Neuron (in vitro differentiated cells): ENCODE measurements around the gene SLC47A2.

Experiments used
- H2AFZ ChIP-seq: one replicate; pipeline ENCODE4 v1.6.1; 2013; ENCODE audit warnings: low read depth, mild to moderate bottlenecking, inconsistent platforms, low read length, moderate library complexity
- H3K27me3 ChIP-seq: one replicate; pipeline ENCODE4 v1.6.1; 2013; ENCODE audit warnings: low read length; ENCODE audit not compliant: insufficient read depth
- H3K36me3 ChIP-seq: one replicate; pipeline ENCODE4 v1.6.1; 2013; ENCODE audit warnings: low read length; ENCODE audit not compliant: insufficient read depth
- H3K4me1 ChIP-seq: one replicate; pipeline ENCODE4 v1.6.1; 2013; ENCODE audit warnings: low read length; ENCODE audit not compliant: insufficient read depth
- H3K4me3 ChIP-seq: 2 replicates; pipeline ENCODE4 v1.5.1; 2013; ENCODE audit warnings: mild to moderate bottlenecking, low read length, moderate library complexity
- H3K9me3 ChIP-seq: one replicate; pipeline ENCODE4 v1.6.1; 2013; ENCODE audit warnings: low read length

The SLC47A2 gene

DNA sequence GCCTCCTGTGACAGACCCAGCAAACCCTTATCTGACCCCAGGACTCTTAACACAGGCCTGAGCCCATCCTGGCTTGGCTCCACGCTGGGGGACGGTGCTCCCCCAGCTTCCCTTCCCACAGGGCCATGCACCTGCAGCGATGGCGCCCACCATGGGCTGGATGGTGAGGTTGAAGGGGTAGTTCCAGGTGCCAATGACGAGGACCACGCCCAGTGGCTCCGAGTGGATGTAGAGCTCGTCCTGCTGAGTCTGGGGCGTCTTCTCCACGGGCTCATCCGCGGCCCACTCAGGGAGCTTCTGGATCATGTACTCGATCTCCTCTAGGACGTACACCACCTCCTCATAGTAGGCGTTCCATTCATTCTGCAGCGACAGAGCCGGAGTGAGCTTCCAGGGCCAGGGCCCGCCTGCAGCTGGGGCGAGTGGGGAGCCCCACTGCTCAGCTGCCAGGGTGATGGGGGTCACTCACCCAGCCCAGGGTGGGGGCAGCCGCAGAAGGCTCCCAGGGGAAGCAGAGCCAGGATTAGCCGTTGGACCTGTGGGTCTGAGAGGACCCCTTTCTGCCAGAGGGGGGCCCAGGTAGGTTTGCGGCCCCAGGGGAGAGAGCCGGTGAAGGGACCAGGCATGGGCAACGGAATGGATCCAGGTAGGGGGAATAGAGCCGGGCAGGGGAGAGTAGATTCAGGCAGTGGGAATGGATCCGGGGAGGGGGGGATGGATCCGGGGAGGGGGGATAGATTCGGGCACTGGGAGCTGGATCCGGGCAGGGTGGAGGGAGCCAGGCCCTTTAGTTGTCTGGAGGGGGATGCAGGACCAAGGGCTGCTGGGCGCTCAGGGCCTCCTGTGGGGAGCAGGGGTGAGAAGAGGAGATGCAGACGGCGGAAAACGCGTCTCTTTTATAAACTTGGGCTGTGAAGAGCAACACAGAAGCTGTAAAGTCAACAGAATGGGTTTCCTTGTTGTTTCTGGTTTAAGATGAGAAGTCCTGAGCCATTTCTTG, 27.0 kb upstream of the SLC47A2 start:
- Histone ChIP-seq H3K4me1 (peaks cover 3% of the 10 kb centered on the region), H3K36me3 (no peaks in the 10 kb centered on the region), H3K27me3 (peaks cover 6% of the 10 kb centered on the region), H3K4me3 (no peak overlapping the region), H2AFZ (no peak overlapping the region), H3K9me3 (no peaks in the 10 kb centered on the region)

DNA sequence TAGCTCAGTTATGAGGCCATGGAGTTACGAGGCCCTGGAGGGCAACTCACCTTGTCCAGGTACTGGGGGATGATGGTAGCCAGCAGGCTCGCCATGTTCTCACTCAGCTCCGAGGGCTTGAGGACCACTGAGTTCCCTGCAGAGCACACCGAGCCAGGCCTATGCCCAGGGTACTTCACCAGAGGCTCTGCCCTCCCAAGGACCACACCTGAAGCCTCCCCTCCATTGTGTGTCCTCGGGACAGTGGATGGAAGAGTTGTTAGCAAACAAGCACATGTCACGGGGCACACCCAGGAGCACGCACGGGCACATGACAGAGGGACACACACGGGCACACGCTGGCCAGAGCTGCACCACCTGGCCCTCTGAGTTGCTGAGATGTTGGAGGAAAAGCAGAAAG, 26.1 kb upstream of the SLC47A2 start:
- Histone ChIP-seq H3K4me3 (no peak overlapping the region), H3K27me3 (peaks cover 6% of the 10 kb centered on the region), H3K9me3 (no peaks in the 10 kb centered on the region), H3K36me3 (no peaks in the 10 kb centered on the region), H2AFZ (no peak overlapping the region), H3K4me1 (peaks cover 3% of the 10 kb centered on the region)

DNA sequence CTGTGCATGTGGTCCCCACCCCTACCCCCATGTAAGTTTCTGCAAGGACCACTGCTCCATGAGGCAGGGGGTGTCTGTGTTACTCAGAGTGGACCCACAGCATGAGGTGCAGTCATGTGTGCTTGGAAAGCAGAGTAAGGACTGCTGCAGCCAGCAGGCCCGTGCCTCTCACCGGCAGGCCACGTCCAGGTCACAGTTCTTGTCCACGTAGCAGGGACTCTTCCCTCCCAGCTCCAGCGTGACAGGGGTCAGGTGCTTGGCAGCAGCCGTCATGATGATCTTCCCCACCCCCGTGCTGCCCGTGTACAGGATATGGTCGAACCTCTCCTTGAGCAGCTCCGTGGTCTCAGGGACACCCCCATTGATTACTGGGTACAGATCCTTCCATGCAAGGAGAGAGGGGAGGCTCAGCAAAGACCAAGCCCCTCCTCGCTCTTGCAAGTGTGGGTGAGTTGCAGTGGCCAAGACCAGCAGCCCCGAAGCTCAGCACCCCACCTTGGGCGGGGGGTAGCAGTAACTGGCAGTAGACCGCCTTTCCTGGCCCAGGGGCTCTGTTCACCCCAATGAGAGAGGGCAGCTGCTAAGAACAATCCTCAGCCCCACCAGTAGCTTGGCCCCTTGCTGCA, 25.6 kb upstream of the SLC47A2 start:
- Histone ChIP-seq H3K4me1 (peaks cover 3% of the 10 kb centered on the region), H3K9me3 (no peaks in the 10 kb centered on the region), H2AFZ (no peak overlapping the region)

DNA sequence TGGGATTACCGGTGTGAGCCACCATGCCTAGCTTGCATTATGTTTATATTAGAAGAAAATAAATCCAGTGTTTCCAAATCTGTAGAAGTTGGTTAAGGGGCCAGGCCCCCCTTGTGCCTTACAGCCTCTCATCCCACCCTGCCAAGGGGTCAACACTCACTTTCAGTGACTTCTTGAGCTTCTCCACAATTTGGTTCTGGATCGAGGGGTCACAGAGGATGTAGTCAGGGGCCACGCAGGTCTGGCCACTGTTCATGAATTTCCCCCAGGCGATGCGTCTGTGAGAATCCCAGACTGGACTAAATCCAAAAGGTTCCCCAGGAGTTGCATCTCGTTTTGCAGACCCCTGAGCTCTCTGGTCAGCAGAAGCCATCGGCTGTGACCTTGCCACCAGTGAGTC, 24.5 kb upstream of the SLC47A2 start:
- H3K27me3 ChIP-seq = peaks cover 6% of the 10 kb centered on the region
- peaks cover 3% of the 10 kb centered on the region for H3K4me1 ChIP-seq
- no peak overlapping the region for H2AFZ ChIP-seq
- no peaks in the 10 kb centered on the region for H3K9me3 ChIP-seq
- H3K36me3 ChIP-seq = no peaks in the 10 kb centered on the region
- no peak overlapping the region for H3K4me3 ChIP-seq

More for the DNA sequence above, 25.6 kb upstream of the SLC47A2 start:
- Histone ChIP-seq H3K4me3 (no peak overlapping the region), H3K27me3 (peaks cover 6% of the 10 kb centered on the region), H3K36me3 (no peaks in the 10 kb centered on the region)

GRCh38 chr17:19739241-19740201, 23.1 kb upstream of the SLC47A2 start:
- Histone ChIP-seq H3K4me1 (peaks cover 3% of the 10 kb centered on the region), H3K27me3 (peaks cover 6% of the 10 kb centered on the region), H3K4me3 (no peak overlapping the region), H3K9me3 (no peaks in the 10 kb centered on the region), H3K36me3 (no peaks in the 10 kb centered on the region), H2AFZ (no peak overlapping the region)

DNA sequence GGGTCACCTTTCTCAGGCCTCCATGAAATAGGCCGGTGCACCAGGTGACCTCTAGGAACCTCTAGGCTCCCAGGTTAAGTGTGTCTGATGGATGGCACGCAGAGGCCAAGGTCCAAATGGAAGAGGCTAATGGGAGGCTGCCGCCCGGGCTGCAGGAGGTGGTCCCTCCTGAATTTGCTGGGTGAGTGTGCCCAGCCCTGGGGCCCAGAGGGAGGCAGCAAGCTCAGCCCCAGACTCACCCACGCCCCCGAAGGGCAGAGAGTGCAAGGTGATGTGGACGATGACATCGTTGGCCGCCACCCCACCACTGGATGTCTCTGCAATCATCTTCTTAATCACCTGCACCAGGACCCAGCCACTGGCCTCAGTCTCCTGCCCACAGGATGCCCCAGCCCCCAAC, 22.4 kb upstream of the SLC47A2 start:
- Histone ChIP-seq H3K4me3 (no peak overlapping the region), H3K9me3 (no peaks in the 10 kb centered on the region)

GRCh38 chr17:19738073-19738449, 21.7 kb upstream of the SLC47A2 start:
- Histone ChIP-seq H2AFZ (no peak overlapping the region), H3K27me3 (peaks cover 6% of the 10 kb centered on the region), H3K9me3 (no peaks in the 10 kb centered on the region), H3K36me3 (no peaks in the 10 kb centered on the region), H3K4me1 (no peaks in the 10 kb centered on the region), H3K4me3 (no peak overlapping the region)

More for the DNA sequence above, 22.4 kb upstream of the SLC47A2 start:
- no peak overlapping the region for H2AFZ ChIP-seq
- no peaks in the 10 kb centered on the region for H3K36me3 ChIP-seq
- no peaks in the 10 kb centered on the region for H3K4me1 ChIP-seq
- peaks cover 6% of the 10 kb centered on the region for H3K27me3 ChIP-seq

- Histone ChIP-seq H3K4me3 (no peak overlapping the region), H3K27me3 (peaks cover 6% of the 10 kb centered on the region), H3K4me1 (no peaks in the 10 kb centered on the region), H2AFZ (no peak overlapping the region), H3K9me3 (no peaks in the 10 kb centered on the region), H3K36me3 (no peaks in the 10 kb centered on the region)
These were observed 21.1 kb upstream of the SLC47A2 start for GRCh38 chr17:19737305-19738072.

- H3K4me3 ChIP-seq = no peak overlapping the region
These were observed 19.7 kb upstream of the SLC47A2 start for GRCh38 chr17:19736071-19736470.

GRCh38 chr17:19733953-19734526, 17.7 kb upstream of the SLC47A2 start:
- Histone ChIP-seq H3K36me3 (no peaks in the 10 kb centered on the region), H3K27me3 (peaks cover 3% of the 10 kb centered on the region), H3K9me3 (no peaks in the 10 kb centered on the region), H2AFZ (no peak overlapping the region), H3K4me1 (no peaks in the 10 kb centered on the region), H3K4me3 (no peak overlapping the region)

More at GRCh38 chr17:19736071-19736470, 19.7 kb upstream of the SLC47A2 start:
- no peaks in the 10 kb centered on the region for H3K4me1 ChIP-seq
- peaks cover 3% of the 10 kb centered on the region for H3K27me3 ChIP-seq
- H2AFZ ChIP-seq = no peak overlapping the region
- no peaks in the 10 kb centered on the region for H3K9me3 ChIP-seq
- H3K36me3 ChIP-seq = no peaks in the 10 kb centered on the region

DNA sequence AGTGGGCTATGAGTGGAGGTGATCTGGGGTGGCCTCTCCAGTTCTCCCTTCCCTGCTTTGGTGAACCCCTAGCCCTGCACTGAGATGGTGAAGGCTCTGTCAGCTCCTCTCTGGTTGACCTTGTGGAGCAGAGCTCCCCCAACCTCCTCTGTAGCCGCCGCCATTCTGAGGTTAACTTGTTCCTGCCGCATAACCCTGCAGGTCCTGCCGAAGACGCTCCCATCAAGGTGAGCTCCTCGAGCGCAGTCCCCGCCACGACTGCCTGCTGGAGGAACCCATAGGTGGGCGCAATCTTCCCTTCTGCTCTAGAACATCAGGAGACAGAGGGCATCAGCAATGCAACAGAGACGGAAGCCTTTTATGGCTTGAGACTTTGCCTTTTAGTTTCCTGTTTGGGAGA, 15.2 kb upstream of the SLC47A2 start:
- Histone ChIP-seq H3K36me3 (no peaks in the 10 kb centered on the region), H3K9me3 (no peaks in the 10 kb centered on the region), H3K4me3 (no peak overlapping the region), H3K27me3 (no peaks in the 10 kb centered on the region), H3K4me1 (no peaks in the 10 kb centered on the region), H2AFZ (no peak overlapping the region)

DNA sequence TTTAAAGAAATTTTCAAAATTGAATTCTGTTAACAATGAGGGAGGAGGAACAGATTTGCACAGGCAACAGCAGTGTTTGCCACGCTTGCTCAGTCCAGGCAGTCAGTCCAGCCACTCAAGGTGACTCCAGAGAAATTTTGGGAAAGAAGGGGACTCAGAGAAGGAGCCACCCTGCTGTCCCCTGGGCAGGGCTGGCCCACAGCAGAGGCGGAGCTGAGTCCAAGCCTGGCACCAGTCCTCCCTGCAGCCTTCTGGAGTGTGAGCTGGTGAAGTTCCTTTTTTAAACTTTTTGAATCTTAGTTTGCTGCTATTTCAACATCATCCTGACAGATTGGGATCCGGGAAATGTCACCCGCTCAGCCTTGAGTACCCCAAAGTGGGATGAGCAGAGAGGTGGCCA, 14.5 kb upstream of the SLC47A2 start:
- Histone ChIP-seq H3K27me3 (no peaks in the 10 kb centered on the region), H3K36me3 (no peaks in the 10 kb centered on the region), H2AFZ (no peak overlapping the region), H3K4me3 (no peak overlapping the region), H3K4me1 (no peaks in the 10 kb centered on the region), H3K9me3 (no peaks in the 10 kb centered on the region)
